Peyer's patch (tissue), 4 donors: ENCODE measurements around the gene WASHC2C.
"Not testable (repeated sequence)": the region's sequence is repeated elsewhere in the genome, so short reads cannot be mapped to it uniquely, and the experiment has no call there.

Source experiments
- CTCF ChIP-seq, 6 experiments: fragments of 450-650 bp in 4 of 6; fragments of 200-600 bp in 2 of 6; sonication (generic) in 1 of 6; IDR thresholded peaks; one replicate each; pipeline ENCODE4 v1.5.1; 2017 to 2019; ENCODE audit warnings: antibody characterized with exemption in 6 of 6, mild to moderate bottlenecking in 3 of 6, moderate library complexity in 1 of 6
- POLR2A ChIP-seq, 2 donors: fragments of 450-650 bp; IDR thresholded peaks; one replicate each; pipeline ENCODE4 v1.5.1; 2017; ENCODE audit warnings: antibody characterized with exemption in 2 of 2, mild to moderate bottlenecking in 2 of 2, moderate library complexity in 2 of 2

GRCh38 chr10:45755083-45755482 is 28.0 kb downstream of the WASHC2C start:
- TF ChIP-seq CTCF, POLR2A (IDR thresholded peaks at IDR 0.05): not testable (repeated sequence)
